Measurements from ENCODE around the gene ATP5PO.
"Not testable (repeated sequence)": the region's sequence is repeated elsewhere in the genome, so short reads cannot be mapped to it uniquely, and the experiment has no call there.

ATP5PO gene

DNA sequence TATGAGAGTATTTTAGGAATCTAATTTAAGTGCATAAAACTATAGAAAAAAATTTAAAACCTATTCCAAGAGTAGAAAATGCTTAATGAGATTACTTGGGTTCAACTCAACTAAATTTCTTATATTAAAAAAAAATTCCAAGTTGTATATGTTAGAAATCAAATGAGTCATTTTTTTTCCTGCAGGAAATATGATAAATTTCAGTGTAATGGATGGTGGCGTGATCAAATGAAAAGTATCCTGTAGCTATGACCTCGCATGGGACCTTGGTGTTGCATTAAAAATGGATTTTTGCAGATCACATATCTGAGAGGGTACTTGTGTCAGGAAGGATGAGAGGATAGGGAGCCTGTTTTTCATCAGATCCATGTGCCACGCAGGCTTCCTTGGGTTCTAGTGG lies 17.9 kb downstream of the ATP5PO start:
- DNase-seq, result no peak

GRCh38 chr21:33897098-33897497 lies 18.5 kb downstream of the ATP5PO start:
- DNase-seq, result no peak

GRCh38 chr21:33896691-33897090 lies 18.9 kb downstream of the ATP5PO start:
- DNase-seq, result no peak

DNA sequence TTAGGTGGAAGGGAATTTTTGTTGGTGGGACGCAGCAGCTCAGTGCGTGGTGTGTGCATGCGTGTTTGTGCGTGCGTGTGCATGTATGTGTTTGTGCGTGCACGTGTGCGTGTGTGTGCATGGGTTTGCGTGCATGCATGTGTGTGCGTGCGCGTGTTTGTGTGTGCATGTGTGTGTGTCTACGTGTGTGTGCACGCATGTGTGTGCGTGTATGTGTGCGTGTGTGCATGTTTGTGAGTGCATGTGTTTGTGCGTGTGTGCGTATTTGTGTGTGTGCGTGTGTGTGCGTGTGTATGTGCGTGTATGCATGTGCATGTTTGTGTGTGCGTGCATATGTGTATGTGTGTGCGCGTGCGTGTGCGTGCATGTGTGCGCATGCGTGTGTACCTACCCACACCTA lies 20.2 kb downstream of the ATP5PO start:
- DNase-seq, result no peak

DNA sequence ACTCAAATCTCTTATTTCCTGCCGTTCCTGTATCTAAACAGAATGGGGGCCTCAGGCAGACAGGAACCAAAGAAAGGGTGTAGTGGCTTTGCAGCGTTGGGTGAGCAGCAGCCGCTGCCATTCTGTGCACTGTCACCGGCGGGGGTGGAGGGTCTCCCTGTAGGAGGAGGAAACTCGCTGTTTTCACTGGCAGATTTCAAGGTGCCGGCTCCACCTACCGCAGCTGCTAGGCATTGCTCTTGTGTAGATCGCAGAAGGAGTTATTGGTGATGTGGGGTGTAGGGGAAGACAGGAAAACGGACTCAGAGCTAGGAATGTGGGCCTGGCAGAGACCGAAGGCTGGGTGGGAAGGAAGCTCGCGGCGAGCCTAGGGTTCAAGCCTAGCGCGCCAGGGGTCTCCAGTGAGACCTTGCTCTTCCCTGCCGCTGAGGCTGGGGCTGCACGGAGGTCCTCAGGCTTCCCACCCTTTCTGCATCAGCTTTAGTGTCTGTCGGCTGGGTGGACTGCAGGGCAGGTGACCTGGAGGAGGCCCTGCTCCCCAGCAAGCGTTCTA lies 20.8 kb downstream of the ATP5PO start:
- DNase-seq, result peak; percentile 22

- no peak for DNase-seq
These were observed 21.7 kb downstream of the ATP5PO start for GRCh38 chr21:33893917-33894316.

GRCh38 chr21:33892853-33893252 lies 22.8 kb downstream of the ATP5PO start:
- DNase-seq, result no peak

DNA sequence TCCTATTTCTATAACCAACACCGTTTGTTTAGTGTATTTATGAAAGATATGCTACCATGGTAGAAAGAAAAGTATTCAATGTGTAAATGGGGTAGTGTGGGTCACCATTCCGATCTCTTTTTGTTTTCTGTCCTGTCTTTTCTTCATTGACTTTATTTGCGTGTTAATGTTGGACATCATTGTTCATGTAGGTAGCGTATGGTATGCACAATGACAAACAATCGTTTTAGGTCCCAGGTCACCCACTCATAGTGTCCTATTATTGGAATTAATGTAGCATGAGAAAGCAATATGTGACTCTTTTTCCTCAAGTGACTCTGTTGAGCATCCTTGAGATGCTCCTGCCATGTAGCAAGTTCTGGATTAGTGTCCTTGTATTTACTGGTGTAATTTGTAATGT lies 25.4 kb downstream of the ATP5PO start:
- no peak for DNase-seq

- no peak for DNase-seq
These were observed 29.3 kb downstream of the ATP5PO start for GRCh38 chr21:33886321-33886720.

GRCh38 chr21:33885172-33885514 lies 30.5 kb downstream of the ATP5PO start:
- no peak for DNase-seq

- DNase-seq, result no peak
These were observed 31.0 kb downstream of the ATP5PO start for GRCh38 chr21:33884376-33885171.

- no peak for DNase-seq
These were observed 32.5 kb downstream of the ATP5PO start for GRCh38 chr21:33883118-33883517.

DNA sequence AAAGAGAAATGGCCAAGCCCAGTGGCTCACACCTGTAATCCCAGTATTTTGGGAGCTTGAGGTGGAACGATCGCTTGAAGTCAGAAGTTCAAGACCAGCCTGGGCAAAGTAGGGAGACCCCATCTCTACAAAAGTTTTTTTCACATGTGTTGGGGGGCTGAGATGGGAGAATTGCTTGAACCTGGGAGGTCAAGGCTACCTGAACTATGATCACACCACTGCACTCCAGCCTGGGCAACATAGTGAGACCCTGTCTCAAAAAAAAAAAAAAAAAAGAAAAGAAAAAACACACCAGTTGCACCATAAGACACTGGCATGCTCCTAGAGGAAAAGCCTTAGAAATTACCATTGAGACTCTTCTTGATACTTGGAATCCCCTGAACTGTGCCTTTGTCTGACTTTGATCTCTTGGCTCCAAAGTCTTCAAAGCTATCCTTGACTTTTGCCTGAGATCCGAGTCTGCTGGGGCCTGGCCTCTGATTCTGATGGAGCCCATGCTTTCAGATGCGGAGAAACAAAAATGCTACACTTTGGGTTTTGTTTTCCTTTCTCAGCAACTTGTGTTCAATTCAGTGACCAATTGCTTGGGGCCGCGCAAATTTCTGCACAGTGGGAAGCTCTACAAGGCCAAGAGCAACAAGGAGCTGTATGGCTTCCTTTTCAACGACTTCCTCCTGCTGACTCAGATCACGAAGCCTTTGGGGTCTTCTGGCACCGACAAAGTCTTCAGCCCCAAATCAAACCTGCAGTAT lies 33.7 kb downstream of the ATP5PO start:
- no peak for DNase-seq

DNA sequence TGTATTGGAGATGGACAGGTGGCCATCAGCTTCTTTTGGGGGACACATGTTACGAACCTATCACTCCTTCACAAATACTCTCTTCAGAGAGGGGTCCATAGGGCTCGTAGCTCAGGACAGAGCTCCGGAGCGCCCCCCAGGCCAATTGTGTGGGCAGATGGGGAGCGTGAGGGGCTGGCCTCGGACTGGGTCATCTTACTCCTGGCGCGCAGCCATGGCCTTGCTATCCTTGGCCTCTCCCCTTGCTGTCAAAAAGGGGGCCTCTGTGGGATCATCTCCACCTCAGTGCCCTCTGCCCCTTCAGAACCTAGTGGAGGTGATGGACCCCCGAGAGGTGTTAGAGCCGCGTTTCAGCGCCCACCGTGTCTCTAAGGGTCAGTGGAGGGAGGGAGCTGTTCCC lies 35.0 kb downstream of the ATP5PO start:
- no peak for DNase-seq

GRCh38 chr21:33878824-33879223 lies 36.8 kb downstream of the ATP5PO start:
- no peak for DNase-seq

DNA sequence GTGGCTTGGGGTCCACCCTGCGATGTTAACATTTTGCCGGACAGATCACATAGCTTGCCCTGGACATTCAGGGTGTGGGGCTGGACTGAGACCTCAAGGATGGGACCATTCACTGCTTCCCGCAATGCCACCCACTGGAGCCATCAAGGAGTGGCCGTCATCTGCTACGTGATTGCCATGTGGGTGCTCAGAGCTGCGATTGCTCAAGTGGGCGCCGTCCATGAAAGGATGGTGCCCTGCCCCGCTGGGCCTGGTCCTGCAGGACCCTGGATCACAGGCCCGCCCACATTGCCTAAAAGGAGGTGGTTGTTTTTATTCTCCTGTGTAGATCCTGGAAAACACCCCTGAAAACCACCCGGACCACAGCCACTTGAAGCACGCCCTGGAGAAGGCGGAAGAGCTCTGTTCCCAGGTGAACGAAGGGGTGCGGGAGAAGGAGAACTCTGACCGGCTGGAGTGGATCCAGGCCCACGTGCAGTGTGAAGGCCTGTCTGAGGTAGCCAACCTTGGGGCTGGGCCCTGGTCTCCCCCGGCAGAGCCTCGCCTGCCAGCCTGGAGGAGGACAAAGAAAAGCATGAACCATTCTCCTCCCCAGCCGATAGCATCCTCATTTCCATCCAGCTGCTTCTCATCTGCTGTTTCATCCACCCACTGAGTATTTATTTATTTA lies 40.4 kb downstream of the ATP5PO start:
- no peak for DNase-seq

- DNase-seq, result no peak
These were observed 41.4 kb downstream of the ATP5PO start for GRCh38 chr21:33874161-33874560.

DNA sequence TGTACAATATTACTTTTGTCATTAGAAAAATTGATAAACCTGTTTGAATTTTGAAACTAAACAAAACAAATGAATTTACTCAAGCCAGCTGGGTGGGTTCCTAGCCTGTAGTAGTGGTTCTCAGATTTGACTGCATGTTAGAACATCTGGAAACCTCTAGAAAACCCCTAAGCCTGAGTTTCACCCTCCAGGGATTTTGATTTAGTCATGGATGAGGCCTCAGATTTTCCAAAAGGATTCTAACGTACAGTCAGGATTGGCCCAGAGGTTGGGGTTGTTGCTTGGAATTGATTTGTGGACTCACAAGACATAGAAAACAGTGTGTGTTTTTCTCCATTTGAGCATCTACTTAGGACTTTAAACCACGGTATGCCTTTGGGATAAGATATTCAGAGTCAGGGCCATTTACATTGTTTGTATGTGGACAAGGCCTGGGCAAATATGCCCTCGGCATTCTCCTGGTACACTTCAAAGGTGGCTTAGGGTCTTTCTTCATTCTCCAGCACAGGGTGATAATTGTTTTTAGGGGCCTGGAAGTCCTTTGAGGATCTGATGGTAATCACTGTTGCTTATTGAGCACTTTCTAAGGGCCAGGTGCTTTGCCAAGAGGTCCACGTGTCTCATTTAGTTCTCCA lies 42.6 kb downstream of the ATP5PO start:
- DNase-seq, result no peak

DNA sequence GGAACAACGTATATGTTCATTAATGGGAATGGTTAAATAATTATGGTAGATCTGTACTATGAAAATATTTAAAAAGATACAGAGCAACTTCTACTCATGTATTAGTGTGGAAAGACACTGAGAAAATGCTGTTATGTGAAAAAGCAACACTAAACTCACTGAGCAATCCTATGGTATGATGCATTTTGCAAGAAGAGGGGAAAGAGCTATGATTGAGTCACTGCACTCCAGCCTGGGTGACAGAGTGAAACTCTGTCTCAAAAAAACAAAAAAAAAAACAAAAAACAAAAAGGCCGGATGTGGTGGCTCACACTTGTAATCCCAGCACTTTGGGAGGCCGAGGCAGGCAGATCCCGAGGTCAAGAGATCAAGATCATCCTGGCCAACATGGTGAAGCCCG lies 44.4 kb downstream of the ATP5PO start:
- no peak for DNase-seq

DNA sequence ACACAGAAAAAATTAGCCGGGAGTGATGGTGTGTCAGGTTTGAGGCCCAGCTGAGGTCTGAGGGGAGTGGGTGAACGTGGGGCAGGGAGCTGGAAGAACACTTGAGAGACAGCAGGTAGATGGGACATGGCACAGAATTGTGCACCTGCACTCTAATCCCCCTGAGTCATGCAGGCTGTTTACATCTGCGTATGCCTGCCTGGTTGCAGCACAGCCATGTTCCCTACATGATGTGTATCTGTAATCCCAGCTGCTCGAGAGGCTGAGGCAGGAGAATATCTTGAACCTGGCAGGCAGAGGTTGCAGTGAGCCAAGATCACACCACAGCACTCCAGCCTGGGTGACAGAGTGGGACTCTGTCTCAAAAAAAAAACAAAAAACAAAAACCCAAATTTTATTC lies 44.8 kb downstream of the ATP5PO start:
- no peak for DNase-seq

DNA sequence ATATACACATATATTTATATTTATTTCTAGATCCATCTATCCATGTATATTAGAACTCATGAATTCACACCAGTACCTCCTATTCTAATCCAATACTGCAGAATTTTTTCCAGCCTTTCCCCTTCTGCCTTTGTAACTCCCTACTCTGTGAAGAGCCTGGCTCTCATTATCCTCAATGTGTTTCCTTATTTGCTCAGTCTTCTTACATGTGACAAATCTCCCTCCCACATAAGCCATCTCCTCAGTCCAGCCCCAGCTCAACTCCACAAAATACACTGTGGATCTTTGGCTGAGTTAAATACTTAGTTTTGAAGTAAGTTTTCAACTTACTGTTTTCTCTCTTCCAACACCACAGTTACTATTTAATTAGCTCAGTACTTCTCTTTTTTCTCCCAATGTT lies 45.7 kb downstream of the ATP5PO start:
- DNase-seq, result no peak

- DNase-seq, result not testable (repeated sequence)
These were observed 47.7 kb downstream of the ATP5PO start for GRCh38 chr21:33867868-33868267.

- DNase-seq, result no peak
These were observed 48.8 kb downstream of the ATP5PO start for GRCh38 chr21:33866826-33867225.

Data from effector CD4-positive, alpha-beta T cell (primary cell).